Chondrocyte (in vitro differentiated cells): Measurements from ENCODE around the gene LRBA. TPM values are rescaled to one million over a fixed set of nuclear protein-coding genes. Genes with fewer than 3 reads are reported as not detected.
"Not testable (repeated sequence)": the region's sequence is repeated elsewhere in the genome, so short reads cannot be mapped to it uniquely, and the experiment has no call there.

Source experiments
- DNase-seq: peaks from one replicate; pipeline ENCODE4 v3.0.0; 2021; ENCODE audit warnings: mixed read lengths, low spot score
- H3K27ac Mint-ChIP-seq: one replicate; pipeline ENCODE4 v1.8.0; 2021; ENCODE audit warnings: mild to moderate bottlenecking, moderate library complexity, mixed read lengths; ENCODE audit not compliant: unreplicated experiment
- H3K27me3 Mint-ChIP-seq: 2 replicates; pipeline ENCODE4 v1.8.0; 2021; ENCODE audit warnings: low read depth, mixed read lengths
- H3K36me3 Mint-ChIP-seq: 2 replicates; pipeline ENCODE4 v1.8.0; 2021; ENCODE audit warnings: low read depth, mixed read lengths
- H3K4me1 Mint-ChIP-seq: 2 replicates; pipeline ENCODE4 v1.8.0; 2021; ENCODE audit warnings: low read depth, mild to moderate bottlenecking, mixed read lengths
- H3K4me3 Mint-ChIP-seq: one replicate; pipeline ENCODE4 v1.8.0; 2021; ENCODE audit warnings: mild to moderate bottlenecking, moderate library complexity, mixed read lengths; ENCODE audit not compliant: unreplicated experiment
- H3K9me3 Mint-ChIP-seq: 2 replicates; pipeline ENCODE4 v1.8.0; 2021; ENCODE audit warnings: low read depth, mixed read lengths
- CTCF ChIP-seq: fragments of 200-600 bp; sonication (generic); IDR thresholded peaks from 2 replicates; pipeline ENCODE4 v1.5.0; 2021; ENCODE audit warnings: antibody characterized with exemption, mild to moderate bottlenecking, moderate library complexity
- total RNA-seq: library from RNA; stranded (reverse); gene quantifications from 3 replicates; pipeline ENCODE4 v1.2.1, GENCODE V29; 2021

LRBA gene
- total RNA-seq, 1 donor from 2014 or later, result 19.7 TPM

- H3K27ac Mint-ChIP-seq, result no peak overlapping the region
- no peak overlapping the region for H3K4me3 Mint-ChIP-seq
- peaks cover 10% of the 10 kb centered on the region for H3K9me3 Mint-ChIP-seq
- H3K4me1 Mint-ChIP-seq, result peaks cover 8% of the 10 kb centered on the region
- no peak for TF ChIP-seq CTCF
- H3K27me3 Mint-ChIP-seq, result no peaks in the 10 kb centered on the region
- no peak for DNase-seq
- H3K36me3 Mint-ChIP-seq, result no peaks in the 10 kb centered on the region
These were observed 474.5 kb downstream of the LRBA start for GRCh38 chr4:150540536-150540935.

- H3K27me3 Mint-ChIP-seq, H3K36me3 Mint-ChIP-seq, H3K4me1 Mint-ChIP-seq, H3K4me3 Mint-ChIP-seq, H3K27ac Mint-ChIP-seq, DNase-seq: not testable (repeated sequence)
- H3K9me3 Mint-ChIP-seq, result peaks cover 10% of the 10 kb centered on the region
These were observed 477.2 kb downstream of the LRBA start for GRCh38 chr4:150537911-150538310.

- H3K9me3 Mint-ChIP-seq, result peaks cover 10% of the 10 kb centered on the region
- no peak for TF ChIP-seq CTCF
These were observed 480.3 kb downstream of the LRBA start for GRCh38 chr4:150534818-150535217.

GRCh38 chr4:150533673-150534072 lies 481.4 kb downstream of the LRBA start:
- H3K4me1 Mint-ChIP-seq, result no peaks in the 10 kb centered on the region
- H3K9me3 Mint-ChIP-seq, result peaks cover 10% of the 10 kb centered on the region
- H3K36me3 Mint-ChIP-seq, result no peaks in the 10 kb centered on the region
- no peak for DNase-seq
- H3K27me3 Mint-ChIP-seq, result no peaks in the 10 kb centered on the region
- H3K27ac Mint-ChIP-seq, result no peak overlapping the region
- H3K4me3 Mint-ChIP-seq, result no peak overlapping the region
- TF ChIP-seq CTCF, result no peak

More at GRCh38 chr4:150534818-150535217, 480.3 kb downstream of the LRBA start:
- Mint-ChIP-seq H3K27me3 (no peaks in the 10 kb centered on the region), H3K27ac (no peak overlapping the region), H3K4me3 (no peak overlapping the region), H3K4me1 (no peaks in the 10 kb centered on the region), H3K36me3 (no peaks in the 10 kb centered on the region)
- DNase-seq, result no peak

- Mint-ChIP-seq H3K4me3 (no peak overlapping the region), H3K27ac (no peak overlapping the region), H3K27me3 (no peaks in the 10 kb centered on the region), H3K36me3 (no peaks in the 10 kb centered on the region), H3K4me1 (no peaks in the 10 kb centered on the region), H3K9me3 (no peaks in the 10 kb centered on the region)
- DNase-seq, result no peak
- no peak for TF ChIP-seq CTCF
These were observed 489.7 kb downstream of the LRBA start for GRCh38 chr4:150525321-150525868.

- Mint-ChIP-seq H3K36me3 (no peaks in the 10 kb centered on the region), H3K4me3 (no peak overlapping the region), H3K27ac (no peak overlapping the region), H3K9me3 (no peaks in the 10 kb centered on the region), H3K27me3 (no peaks in the 10 kb centered on the region), H3K4me1 (peaks cover 5% of the 10 kb centered on the region)
- no peak for TF ChIP-seq CTCF
- DNase-seq, result no peak
These were observed 496.5 kb downstream of the LRBA start for GRCh38 chr4:150518559-150518958.
